HG03060 (cell line): ENCODE measurements around the gene PRKG1.
"Not testable (repeated sequence)": the region's sequence is repeated elsewhere in the genome, so short reads cannot be mapped to it uniquely, and the experiment has no call there.

Experiments
- ATAC-seq: cut with Tn5 transposase; IDR thresholded peaks from one replicate; pipeline ENCODE4 v1.9.1; 2021; ENCODE audit warnings: low read depth, moderate number of reproducible peaks; ENCODE audit not compliant: unreplicated experiment

Gene PRKG1

GRCh38 chr10:52208365-52208764 lies 1134.1 kb downstream of the PRKG1 start:
- ATAC-seq: no peak

- ATAC-seq: no peak
Measured at GRCh38 chr10:52210161-52210560, 1135.9 kb downstream of the PRKG1 start.

GRCh38 chr10:52212062-52212461 lies 1137.8 kb downstream of the PRKG1 start:
- ATAC-seq: no peak

- no peak for ATAC-seq
Measured at GRCh38 chr10:52212802-52213201, 1138.5 kb downstream of the PRKG1 start.

GRCh38 chr10:52213321-52213752 lies 1139.0 kb downstream of the PRKG1 start:
- no peak for ATAC-seq

- peak; percentile 66 for ATAC-seq
Measured at GRCh38 chr10:52215745-52216361, 1141.6 kb downstream of the PRKG1 start.

GRCh38 chr10:52216852-52217251 lies 1142.6 kb downstream of the PRKG1 start:
- peak; percentile 33 for ATAC-seq

- no peak for ATAC-seq
Measured at GRCh38 chr10:52217531-52217930, 1143.2 kb downstream of the PRKG1 start.

GRCh38 chr10:52220947-52221346 lies 1146.7 kb downstream of the PRKG1 start:
- ATAC-seq: no peak

- ATAC-seq: no peak
Measured at GRCh38 chr10:52221923-52222322, 1147.6 kb downstream of the PRKG1 start.

- ATAC-seq: no peak
Measured at GRCh38 chr10:52226197-52226847, 1152.0 kb downstream of the PRKG1 start.

GRCh38 chr10:52228556-52228955 lies 1154.3 kb downstream of the PRKG1 start:
- no peak for ATAC-seq

- no peak for ATAC-seq
Measured at GRCh38 chr10:52229291-52229931, 1155.1 kb downstream of the PRKG1 start.

GRCh38 chr10:52232561-52233350 lies 1158.5 kb downstream of the PRKG1 start:
- peak; percentile 85 for ATAC-seq

GRCh38 chr10:52233351-52233991 lies 1159.2 kb downstream of the PRKG1 start:
- ATAC-seq: not testable (repeated sequence)

- ATAC-seq: no peak
Measured at GRCh38 chr10:52239771-52240170, 1165.5 kb downstream of the PRKG1 start.

GRCh38 chr10:52245547-52245946 lies 1171.3 kb downstream of the PRKG1 start:
- ATAC-seq: no peak

- not testable (repeated sequence) for ATAC-seq
Measured at GRCh38 chr10:52247929-52248328, 1173.6 kb downstream of the PRKG1 start.

GRCh38 chr10:52248697-52249306 lies 1174.5 kb downstream of the PRKG1 start:
- ATAC-seq: no peak

GRCh38 chr10:52249850-52250395 lies 1175.6 kb downstream of the PRKG1 start:
- no peak for ATAC-seq
